NCI-H69 (cell line): Measurements from ENCODE around the gene PIK3C2A.
A peak's percentile ranks its signal among the peaks of the same experiment; 100 is the strongest.
"Not testable (repeated sequence)": the region's sequence is repeated elsewhere in the genome, so short reads cannot be mapped to it uniquely, and the experiment has no call there.

ENCODE experiments used
- DNase-seq: peaks from one replicate; lab custom pipeline; 2025; lab: John Stamatoyannopoulos, UW

Gene PIK3C2A

GRCh38 chr11:17207317-17208256 is at the start of gene PIK3C2A:
Gene PIK3C2A, minus strand, starts transcription at chr11:17207986. Its CDS starts 38,245 bp downstream, at chr11:17169741.
- DNase-seq = peak; percentile 98

- DNase-seq = no peak
Observed at GRCh38 chr11:17257196-17257595, 49.4 kb upstream of the PIK3C2A start.

GRCh38 chr11:17256512-17256911 is 48.7 kb upstream of the PIK3C2A start:
- no peak for DNase-seq

- DNase-seq = no peak
Observed at GRCh38 chr11:17252704-17253103, 44.9 kb upstream of the PIK3C2A start.

- no peak for DNase-seq
Observed at GRCh38 chr11:17250561-17251350, 43.0 kb upstream of the PIK3C2A start.

- DNase-seq = no peak
Observed at GRCh38 chr11:17244046-17244445, 36.3 kb upstream of the PIK3C2A start.

- not testable (repeated sequence) for DNase-seq
Observed at GRCh38 chr11:17242954-17243353, 35.2 kb upstream of the PIK3C2A start.

GRCh38 chr11:17240780-17241179 is 33.0 kb upstream of the PIK3C2A start:
- no peak for DNase-seq

GRCh38 chr11:17239927-17240326 is 32.1 kb upstream of the PIK3C2A start:
- DNase-seq = not testable (repeated sequence)

- no peak for DNase-seq
Observed at GRCh38 chr11:17238377-17238776, 30.6 kb upstream of the PIK3C2A start.

- DNase-seq = no peak
Observed at GRCh38 chr11:17233101-17233500, 25.3 kb upstream of the PIK3C2A start.

- DNase-seq = no peak
Observed at GRCh38 chr11:17230867-17231851, 23.4 kb upstream of the PIK3C2A start.

- DNase-seq = no peak
Observed at GRCh38 chr11:17229481-17230152, 21.8 kb upstream of the PIK3C2A start.

- not testable (repeated sequence) for DNase-seq
Observed at GRCh38 chr11:17228186-17228925, 20.6 kb upstream of the PIK3C2A start.

GRCh38 chr11:17224727-17225126 is 16.9 kb upstream of the PIK3C2A start:
- DNase-seq = no peak

GRCh38 chr11:17221968-17222367 is 14.2 kb upstream of the PIK3C2A start:
- DNase-seq = no peak

- no peak for DNase-seq
Observed at GRCh38 chr11:17219016-17219415, 11.2 kb upstream of the PIK3C2A start.

GRCh38 chr11:17218403-17218802 is 10.6 kb upstream of the PIK3C2A start:
- no peak for DNase-seq

GRCh38 chr11:17217401-17217800 is 9.6 kb upstream of the PIK3C2A start:
- DNase-seq = no peak

- no peak for DNase-seq
Observed at GRCh38 chr11:17214338-17214737, 6.6 kb upstream of the PIK3C2A start.
